ENCODE measurements around the gene HBG2. TPM values are rescaled to one million over a fixed set of nuclear protein-coding genes. Genes with fewer than 3 reads are reported as not detected.

HBG2 gene
- polyA plus RNA-seq, 1 donor from 2014 or later = not detected

DNA sequence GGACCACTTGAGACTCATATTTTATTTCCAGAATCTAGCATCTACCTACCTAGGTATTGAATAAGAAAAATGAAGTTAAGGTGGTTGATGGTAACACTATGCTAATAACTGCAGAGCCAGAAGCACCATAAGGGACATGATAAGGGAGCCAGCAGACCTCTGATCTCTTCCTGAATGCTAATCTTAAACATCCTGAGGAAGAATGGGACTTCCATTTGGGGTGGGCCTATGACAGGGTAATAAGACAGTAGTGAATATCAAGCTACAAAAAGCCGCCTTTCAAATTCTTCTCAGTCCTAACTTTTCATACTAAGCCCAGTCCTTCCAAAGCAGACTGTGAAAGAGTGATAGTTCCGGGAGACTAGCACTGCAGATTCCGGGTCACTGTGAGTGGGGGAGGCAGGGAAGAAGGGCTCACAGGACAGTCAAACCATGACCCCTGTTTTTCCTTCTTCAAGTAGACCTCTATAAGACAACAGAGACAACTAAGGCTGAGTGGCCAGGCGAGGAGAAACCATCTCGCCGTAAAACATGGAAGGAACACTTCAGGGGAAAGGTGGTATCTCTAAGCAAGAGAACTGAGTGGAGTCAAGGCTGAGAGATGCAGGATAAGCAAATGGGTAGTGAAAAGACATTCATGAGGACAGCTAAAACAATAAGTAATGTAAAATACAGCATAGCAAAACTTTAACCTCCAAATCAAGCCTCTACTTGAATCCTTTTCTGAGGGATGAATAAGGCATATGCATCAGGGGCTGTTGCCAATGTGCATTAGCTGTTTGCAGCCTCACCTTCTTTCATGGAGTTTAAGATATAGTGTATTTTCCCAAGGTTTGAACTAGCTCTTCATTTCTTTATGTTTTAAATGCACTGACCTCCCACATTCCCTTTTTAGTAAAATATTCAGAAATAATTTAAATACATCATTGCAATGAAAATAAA lies 29.8 kb downstream of the HBG2 start:
- no peaks in the 10 kb centered on the region for H3K9me2 ChIP-seq (ENCODE audit: insufficient read depth, low read length)
- no peak overlapping the region for H3K27ac ChIP-seq (ENCODE audit: low read length)
- no peak overlapping the region for H2AFZ ChIP-seq (ENCODE audit: low read depth, low read length)

DNA sequence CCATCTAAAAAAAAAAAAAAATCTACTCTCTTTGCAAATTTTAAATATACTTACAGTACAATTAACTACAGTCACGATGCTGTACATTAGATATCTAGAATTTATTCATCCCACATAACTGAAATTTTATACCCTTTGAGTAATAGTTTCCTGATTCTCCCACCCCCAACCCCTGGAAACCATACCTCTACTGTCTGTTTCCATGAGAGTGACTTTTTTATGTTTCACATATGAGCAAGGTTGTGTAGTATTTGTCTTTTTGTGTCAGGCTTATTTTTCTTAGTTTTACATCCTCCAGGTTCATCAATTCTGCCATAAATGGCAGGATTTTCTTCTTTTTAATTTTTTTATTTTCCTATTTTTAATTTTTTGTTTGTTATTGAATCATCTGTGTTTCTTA lies 30.9 kb downstream of the HBG2 start:
- Histone ChIP-seq H3K4me3 (ENCODE audit: low read length) (no peak overlapping the region), H3K4me2 (ENCODE audit: low read length) (no peak overlapping the region), H3K27me3 (ENCODE audit: insufficient read depth, low read depth, low read length) (no peaks in the 10 kb centered on the region), H3K9ac (ENCODE audit: low read length) (no peak overlapping the region), H3K36me3 (ENCODE audit: insufficient read depth, low read length) (no peaks in the 10 kb centered on the region), H4K20me1 (ENCODE audit: insufficient read depth) (no peaks in the 10 kb centered on the region), H3K79me2 (replicated peaks; ENCODE audit: insufficient read depth, low read length) (no peaks in the 10 kb centered on the region), H3F3A (ENCODE audit: insufficient read depth, low read length, poor library complexity, severe bottlenecking) (no peaks in the 10 kb centered on the region), H2AFZ (ENCODE audit: low read depth, low read length) (no peak overlapping the region), H3K9me3 (ENCODE audit: low read length) (no peaks in the 10 kb centered on the region), H3K9me2 (ENCODE audit: insufficient read depth, low read length) (no peaks in the 10 kb centered on the region), H3K27ac (ENCODE audit: low read length) (no peak overlapping the region)
- TF ChIP-seq, protein P1, sequence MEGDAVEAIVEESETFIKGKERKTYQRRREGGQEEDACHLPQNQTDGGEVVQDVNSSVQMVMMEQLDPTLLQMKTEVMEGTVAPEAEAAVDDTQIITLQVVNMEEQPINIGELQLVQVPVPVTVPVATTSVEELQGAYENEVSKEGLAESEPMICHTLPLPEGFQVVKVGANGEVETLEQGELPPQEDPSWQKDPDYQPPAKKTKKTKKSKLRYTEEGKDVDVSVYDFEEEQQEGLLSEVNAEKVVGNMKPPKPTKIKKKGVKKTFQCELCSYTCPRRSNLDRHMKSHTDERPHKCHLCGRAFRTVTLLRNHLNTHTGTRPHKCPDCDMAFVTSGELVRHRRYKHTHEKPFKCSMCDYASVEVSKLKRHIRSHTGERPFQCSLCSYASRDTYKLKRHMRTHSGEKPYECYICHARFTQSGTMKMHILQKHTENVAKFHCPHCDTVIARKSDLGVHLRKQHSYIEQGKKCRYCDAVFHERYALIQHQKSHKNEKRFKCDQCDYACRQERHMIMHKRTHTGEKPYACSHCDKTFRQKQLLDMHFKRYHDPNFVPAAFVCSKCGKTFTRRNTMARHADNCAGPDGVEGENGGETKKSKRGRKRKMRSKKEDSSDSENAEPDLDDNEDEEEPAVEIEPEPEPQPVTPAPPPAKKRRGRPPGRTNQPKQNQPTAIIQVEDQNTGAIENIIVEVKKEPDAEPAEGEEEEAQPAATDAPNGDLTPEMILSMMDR (IDR thresholded peaks at IDR 0.05; ENCODE audit: poor library complexity, severe bottlenecking) = no peak
- no peak for TF ChIP-seq TAF1 (IDR thresholded peaks at IDR 0.05; ENCODE audit: low read depth)
- TF ChIP-seq, protein P2, sequence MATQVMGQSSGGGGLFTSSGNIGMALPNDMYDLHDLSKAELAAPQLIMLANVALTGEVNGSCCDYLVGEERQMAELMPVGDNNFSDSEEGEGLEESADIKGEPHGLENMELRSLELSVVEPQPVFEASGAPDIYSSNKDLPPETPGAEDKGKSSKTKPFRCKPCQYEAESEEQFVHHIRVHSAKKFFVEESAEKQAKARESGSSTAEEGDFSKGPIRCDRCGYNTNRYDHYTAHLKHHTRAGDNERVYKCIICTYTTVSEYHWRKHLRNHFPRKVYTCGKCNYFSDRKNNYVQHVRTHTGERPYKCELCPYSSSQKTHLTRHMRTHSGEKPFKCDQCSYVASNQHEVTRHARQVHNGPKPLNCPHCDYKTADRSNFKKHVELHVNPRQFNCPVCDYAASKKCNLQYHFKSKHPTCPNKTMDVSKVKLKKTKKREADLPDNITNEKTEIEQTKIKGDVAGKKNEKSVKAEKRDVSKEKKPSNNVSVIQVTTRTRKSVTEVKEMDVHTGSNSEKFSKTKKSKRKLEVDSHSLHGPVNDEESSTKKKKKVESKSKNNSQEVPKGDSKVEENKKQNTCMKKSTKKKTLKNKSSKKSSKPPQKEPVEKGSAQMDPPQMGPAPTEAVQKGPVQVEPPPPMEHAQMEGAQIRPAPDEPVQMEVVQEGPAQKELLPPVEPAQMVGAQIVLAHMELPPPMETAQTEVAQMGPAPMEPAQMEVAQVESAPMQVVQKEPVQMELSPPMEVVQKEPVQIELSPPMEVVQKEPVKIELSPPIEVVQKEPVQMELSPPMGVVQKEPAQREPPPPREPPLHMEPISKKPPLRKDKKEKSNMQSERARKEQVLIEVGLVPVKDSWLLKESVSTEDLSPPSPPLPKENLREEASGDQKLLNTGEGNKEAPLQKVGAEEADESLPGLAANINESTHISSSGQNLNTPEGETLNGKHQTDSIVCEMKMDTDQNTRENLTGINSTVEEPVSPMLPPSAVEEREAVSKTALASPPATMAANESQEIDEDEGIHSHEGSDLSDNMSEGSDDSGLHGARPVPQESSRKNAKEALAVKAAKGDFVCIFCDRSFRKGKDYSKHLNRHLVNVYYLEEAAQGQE (IDR thresholded peaks at IDR 0.05; ENCODE audit: borderline replicate concordance) = no peak

More for the DNA sequence above, 29.8 kb downstream of the HBG2 start:
- Histone ChIP-seq H3F3A (ENCODE audit: insufficient read depth, low read length, poor library complexity, severe bottlenecking) (no peaks in the 10 kb centered on the region), H3K9me3 (ENCODE audit: low read length) (no peaks in the 10 kb centered on the region), H3K4me2 (ENCODE audit: low read length) (no peak overlapping the region), H3K79me2 (replicated peaks; ENCODE audit: insufficient read depth, low read length) (no peaks in the 10 kb centered on the region), H3K27me3 (ENCODE audit: insufficient read depth, low read depth, low read length) (no peaks in the 10 kb centered on the region), H3K36me3 (ENCODE audit: insufficient read depth, low read length) (no peaks in the 10 kb centered on the region), H3K9ac (ENCODE audit: low read length) (no peak overlapping the region), H3K4me3 (ENCODE audit: low read length) (no peak overlapping the region), H4K20me1 (ENCODE audit: insufficient read depth) (no peaks in the 10 kb centered on the region)
- TF ChIP-seq EZH2 (IDR thresholded peaks at IDR 0.05; ENCODE audit: borderline replicate concordance, insufficient read depth, low read length, poor library complexity, severe bottlenecking) (no peak), MXI1 (conservative IDR thresholded peaks at IDR 0.05; ENCODE audit: poor library complexity, severe bottlenecking) (no peak), TAF1 (IDR thresholded peaks at IDR 0.05; ENCODE audit: low read depth) (no peak), SMC3 (conservative IDR thresholded peaks at IDR 0.05; ENCODE audit: poor library complexity) (no peak), EP300 (conservative IDR thresholded peaks at IDR 0.05; ENCODE audit: poor library complexity, severe bottlenecking) (no peak), RAD21 (conservative IDR thresholded peaks at IDR 0.05) (no peak), POLR2AphosphoS5 (IDR thresholded peaks at IDR 0.05) (no peak)
- TF ChIP-seq, protein P2 (IDR thresholded peaks at IDR 0.05; ENCODE audit: borderline replicate concordance) = no peak
- TF ChIP-seq, protein P1 (IDR thresholded peaks at IDR 0.05; ENCODE audit: poor library complexity, severe bottlenecking) = no peak
